Esophagus muscularis mucosa (tissue), 3 donors: ENCODE results near the gene DESI1.
"Not testable (repeated sequence)": the region's sequence is repeated elsewhere in the genome, so short reads cannot be mapped to it uniquely, and the experiment has no call there.

Experiments used
- CTCF ChIP-seq, 3 experiments: fragments of 200-600 bp in 2 of 3; fragments of 450-650 bp in 1 of 3; sonication (generic) in 2 of 3; IDR thresholded peaks; one replicate each; pipeline ENCODE4 v1.5.1; 2017 to 2019; ENCODE audit warnings: antibody characterized with exemption in 3 of 3, mild to moderate bottlenecking in 2 of 3, moderate library complexity in 1 of 3
- POLR2AphosphoS5 ChIP-seq, 2 donors: sonication (generic); formaldehyde crosslinking; IDR thresholded peaks; one replicate each; pipeline ENCODE4 v1.6.1; 2017; ENCODE audit warnings: antibody characterized with exemption in 2 of 2

GRCh38 chr22:41634610-41635009 lies 13.8 kb upstream of the DESI1 start:
- TF ChIP-seq CTCF, POLR2AphosphoS5 (IDR thresholded peaks at IDR 0.05): not testable (repeated sequence)
